Activated CD4-positive, alpha-beta T cell treated with anti-CD3 and anti-CD28 coated beads, Interleukin-2, Interleukin-4, amounts not matched to agents 100 ng/mL and 50 ng/mL, durations not matched to agents 16 hours and 8 hours (primary cell): ENCODE results near the gene CCDC7.
A peak's percentile ranks its signal among the peaks of the same experiment; 100 is the strongest.
"Not testable (repeated sequence)": the region's sequence is repeated elsewhere in the genome, so short reads cannot be mapped to it uniquely, and the experiment has no call there.

Experiments
- DNase-seq: peaks from one replicate; pipeline ENCODE4 v3.0.0-alpha.2; 2020; ENCODE audit warnings: low spot score

The CCDC7 gene

DNA sequence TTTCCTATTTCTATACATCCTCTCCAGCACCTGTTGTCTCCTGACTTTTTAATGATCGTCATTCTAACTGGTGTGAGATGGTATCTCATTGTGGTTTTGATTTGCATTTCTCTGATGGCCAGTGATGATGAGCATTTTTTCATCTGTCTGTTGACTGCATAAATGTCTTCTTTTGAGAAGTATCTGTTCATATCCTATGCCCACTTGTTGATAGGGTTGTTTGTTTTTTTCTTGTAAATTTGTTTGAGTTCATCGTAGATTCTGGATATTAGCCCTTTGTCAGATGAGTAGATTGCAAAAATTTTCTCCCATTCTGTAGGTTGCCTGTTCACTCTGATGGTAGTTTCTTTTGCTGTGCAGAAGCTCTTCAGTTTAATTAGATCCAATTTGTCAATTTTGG lies 253.7 kb downstream of the CCDC7 start:
- not testable (repeated sequence) for DNase-seq

DNA sequence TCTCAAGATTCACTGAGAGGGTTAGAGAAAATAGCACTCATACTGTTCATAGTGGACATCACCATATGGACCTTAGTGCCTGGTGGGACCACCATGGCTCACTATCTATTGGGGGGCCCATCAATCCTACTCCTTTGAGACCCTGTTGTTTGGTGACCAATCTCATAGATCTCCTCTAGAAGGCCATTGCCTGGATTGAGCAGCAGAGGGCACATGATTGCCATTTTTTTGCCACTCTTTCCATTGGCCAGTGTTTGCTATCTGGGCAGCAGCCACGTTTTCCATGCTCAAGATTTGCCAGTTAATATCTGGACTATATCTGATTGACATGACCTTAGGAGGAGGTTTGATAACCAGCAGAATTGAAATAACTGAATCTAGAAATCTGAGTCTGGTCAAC lies 267.6 kb downstream of the CCDC7 start:
- no peak for DNase-seq

DNA sequence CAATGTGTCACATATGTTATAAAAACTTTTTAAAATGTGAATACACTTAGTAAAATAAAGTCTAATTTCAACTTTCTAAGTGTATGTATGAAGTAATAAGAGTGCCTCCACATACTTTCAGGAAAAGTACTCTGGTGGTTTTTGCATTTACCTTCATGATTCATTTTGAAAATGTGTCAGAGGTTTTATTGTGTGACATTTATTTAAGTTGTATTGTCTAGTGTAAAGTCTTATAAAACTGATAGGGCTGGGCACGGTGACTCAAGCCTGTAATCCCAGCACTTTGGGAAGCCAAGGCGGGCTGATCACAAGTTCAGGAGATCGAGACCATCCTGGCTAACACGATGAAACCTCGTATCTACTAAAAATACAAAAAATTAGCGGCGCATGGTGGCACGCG lies 285.6 kb downstream of the CCDC7 start:
- peak; percentile 4 for DNase-seq

DNA sequence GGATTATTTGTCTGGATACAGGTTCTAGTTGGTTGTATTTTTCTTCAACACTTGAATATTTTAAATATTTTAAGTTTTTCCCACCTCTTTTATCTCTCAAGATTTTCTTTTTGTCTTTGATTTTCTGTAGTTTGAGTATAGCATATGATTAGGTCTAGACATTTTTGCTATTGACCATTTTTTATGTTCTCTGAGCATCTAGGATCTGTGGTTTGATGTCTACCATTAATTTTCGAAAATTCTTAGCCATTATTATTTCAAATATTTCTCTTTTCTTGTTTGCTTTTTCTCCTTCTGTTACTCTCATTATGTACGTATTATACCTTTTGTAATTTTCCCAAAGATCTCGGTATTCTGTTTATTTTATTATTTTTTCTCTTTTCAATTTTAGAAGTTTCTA lies 293.0 kb downstream of the CCDC7 start:
- no peak for DNase-seq

DNA sequence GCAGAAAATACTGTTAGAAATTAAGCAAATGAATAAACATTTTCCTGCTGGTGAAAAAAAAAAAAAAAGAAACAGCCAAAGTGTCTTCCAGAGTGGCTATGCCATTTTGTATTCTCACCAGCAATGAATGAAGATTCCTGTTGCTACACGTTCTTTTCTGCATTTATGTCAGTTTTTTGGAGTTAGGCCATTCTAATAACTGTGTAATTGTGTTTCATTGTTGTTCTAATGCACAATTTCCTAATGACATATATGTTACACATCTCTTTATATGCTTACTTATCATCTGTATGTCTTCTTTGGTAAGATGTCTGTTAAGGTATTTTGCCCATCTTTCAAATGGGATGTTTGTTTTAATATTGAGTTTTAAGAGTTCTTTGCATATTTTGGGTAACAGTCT lies 298.4 kb downstream of the CCDC7 start:
- DNase-seq, result no peak

DNA sequence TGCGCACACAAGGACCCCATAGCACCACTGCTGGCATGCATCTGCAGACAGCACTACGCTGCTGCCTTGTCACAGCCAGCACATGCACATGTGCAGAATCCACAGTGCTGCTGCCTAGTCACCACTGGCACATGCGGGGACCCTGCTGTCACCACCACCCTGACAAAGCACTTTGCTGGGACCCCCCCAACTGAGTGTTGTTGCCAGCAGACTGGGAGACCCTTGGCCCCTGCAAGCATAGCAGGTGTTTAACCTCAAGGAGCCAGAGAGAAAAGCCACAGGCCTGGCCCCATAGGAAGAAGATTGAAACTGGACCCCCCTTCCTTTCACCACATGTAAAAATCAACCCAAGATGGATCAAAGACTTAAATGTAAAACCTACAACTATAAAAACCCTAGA lies 300.9 kb downstream of the CCDC7 start:
- no peak for DNase-seq

DNA sequence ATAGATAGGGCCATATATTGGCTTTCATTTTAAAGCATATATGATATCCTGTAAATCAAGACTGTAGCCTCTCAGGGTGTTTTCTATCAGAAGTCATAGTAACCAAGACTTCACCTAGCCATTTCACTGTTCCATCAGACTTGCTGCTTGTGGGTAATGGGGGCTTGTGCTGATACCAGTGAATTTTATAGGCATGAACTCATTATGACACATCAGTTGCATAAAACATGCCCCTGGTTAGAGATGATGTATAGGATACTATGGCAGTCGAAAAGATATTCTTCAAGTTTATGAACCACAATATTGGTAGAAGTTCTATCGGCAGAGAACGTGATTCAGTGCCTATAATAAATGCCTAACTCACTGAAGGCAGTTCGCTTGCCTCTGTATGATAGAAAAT lies 305.6 kb downstream of the CCDC7 start:
- no peak for DNase-seq

DNA sequence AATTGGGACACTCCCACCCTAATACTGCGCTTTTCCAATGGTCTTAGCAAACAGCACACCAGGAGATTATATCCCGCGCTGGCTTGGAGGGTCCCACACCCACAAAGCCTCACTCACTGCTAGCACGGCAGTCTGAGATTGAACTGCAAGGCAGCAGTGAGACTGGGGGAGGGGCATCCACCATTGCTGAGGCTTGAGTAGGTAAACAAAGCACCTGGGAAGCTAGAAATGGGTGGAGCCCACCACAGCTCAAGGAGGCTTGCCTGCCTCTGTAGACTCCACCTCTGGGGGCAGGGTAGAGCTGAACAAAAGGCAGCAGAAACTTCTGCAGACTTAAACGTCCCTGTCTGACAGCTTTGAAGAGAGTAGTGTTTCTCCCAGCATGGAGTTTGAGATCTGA lies 309.0 kb downstream of the CCDC7 start:
- DNase-seq, result not testable (repeated sequence)

DNA sequence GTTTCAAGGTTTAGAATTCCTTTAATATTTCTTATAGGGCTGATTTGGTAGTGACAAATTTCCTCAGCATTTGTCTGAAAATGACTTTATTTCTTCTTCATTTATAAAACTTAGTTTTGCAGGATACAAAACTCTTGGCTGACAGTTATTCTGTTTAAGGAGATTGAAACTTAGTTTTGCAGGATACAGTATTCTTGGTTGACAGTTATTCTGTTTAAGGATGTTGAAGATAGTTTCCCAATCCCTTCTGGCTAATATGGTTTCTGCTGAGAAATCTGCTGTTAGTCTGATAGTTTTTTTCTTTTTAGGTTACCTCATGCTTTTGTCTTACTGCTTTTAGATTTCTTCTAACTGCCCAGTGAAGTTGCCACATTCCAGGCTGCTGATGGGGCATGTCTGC lies 325.3 kb downstream of the CCDC7 start:
- no peak for DNase-seq

DNA sequence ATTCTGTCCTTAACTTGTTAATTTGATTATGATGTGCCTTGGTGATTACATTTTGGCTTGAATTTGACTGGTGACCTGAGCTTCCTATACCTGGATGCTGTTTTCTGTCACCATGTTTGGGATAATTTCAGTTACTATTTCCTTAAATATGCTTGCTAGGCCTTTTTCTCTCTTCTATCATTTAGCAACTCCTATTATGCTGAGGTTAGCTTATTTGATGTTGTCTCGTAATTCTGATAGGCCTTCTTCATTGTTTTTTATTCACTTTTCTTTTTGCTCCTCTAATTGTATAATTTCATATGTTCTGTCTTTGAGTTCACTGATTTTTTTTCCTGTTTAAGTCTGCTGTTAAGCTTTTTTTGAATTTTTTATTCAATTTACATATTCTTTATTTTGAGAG lies 327.2 kb downstream of the CCDC7 start:
- no peak for DNase-seq

DNA sequence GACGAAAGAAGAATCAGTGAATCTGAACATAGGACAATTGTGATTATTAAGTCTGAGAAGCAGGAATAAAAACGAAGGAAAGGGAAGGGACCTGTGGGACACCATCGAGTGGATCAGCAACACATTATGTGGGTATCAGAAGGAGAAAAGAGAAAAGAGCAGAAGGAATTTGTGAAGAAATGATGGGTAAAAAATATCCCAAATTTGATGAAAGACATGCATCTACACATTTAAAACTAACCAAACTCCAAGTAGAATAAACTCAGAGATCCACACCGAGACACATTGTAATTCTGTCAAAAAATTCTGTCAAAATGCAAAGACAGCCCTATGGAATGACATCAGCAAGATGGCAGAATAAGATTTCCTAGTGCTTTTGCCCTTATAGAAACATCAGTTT lies 341.0 kb downstream of the CCDC7 start:
- no peak for DNase-seq

DNA sequence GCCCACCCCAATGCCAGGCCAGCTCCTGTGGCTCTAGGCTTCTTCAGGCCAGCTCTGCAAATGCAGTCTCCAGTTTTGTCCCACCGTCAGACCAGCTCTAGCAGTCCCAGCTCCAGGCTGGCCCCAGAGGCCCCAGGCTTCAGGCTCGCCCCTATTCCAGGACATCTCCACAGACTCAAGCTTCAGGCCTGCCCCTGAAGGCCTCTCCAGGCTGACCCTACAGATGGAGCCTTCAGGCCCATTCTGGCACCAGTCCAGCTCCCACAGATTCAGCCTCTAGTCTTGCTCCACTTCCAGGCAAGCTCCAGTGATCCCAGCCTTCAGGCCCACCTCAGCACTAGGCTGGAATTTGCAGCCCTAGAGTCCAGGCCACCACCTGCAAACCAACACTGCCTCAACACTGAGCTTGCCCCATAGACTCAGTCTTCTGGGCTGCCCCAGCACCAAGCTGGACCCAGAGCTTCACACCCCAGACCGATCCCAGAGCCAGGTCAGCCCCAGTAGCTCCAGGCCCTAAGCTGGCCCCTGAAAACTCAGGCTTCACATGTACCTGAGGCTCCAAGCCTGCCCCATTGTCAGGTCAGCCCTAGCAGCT lies 341.8 kb downstream of the CCDC7 start:
- DNase-seq, result no peak

DNA sequence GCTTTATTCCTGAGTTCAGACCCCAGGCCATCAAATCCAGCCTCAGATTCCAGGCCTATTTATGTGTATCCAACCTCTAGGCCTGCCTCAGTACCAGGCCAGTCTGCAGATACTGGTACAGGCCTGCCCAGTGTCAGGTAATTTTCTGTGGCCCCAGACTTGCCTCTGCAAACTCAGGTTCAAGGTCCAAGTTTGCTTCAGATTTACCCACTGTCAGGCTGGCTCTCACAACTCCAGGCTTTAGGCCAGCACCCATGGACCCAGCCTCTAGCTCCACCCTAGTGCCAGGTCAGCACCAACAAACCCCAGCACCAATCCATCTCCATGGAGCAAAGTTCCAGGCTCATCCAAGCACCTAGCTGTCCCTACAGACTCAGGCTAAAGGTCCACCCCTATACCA lies 342.4 kb downstream of the CCDC7 start:
- no peak for DNase-seq

DNA sequence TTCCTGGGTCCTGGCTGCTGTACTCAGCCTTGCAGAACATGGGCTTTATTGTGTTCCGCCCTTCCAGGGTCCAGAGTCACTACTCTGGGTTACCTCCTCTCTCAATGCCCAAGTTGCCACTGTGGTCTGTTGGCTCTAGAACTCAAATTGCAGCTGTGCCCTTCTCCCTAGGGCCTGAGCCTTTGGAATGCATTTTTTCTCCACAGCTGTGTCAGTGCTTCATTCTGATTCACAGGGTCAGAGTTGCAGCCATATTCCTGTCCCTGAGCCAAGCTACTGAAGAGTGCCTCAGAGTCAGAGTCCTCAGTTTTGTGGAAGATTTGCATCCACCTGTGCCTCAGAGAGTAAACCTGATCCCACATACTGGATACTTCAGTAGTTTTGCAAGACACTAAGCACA lies 344.5 kb downstream of the CCDC7 start:
- DNase-seq, result no peak

DNA sequence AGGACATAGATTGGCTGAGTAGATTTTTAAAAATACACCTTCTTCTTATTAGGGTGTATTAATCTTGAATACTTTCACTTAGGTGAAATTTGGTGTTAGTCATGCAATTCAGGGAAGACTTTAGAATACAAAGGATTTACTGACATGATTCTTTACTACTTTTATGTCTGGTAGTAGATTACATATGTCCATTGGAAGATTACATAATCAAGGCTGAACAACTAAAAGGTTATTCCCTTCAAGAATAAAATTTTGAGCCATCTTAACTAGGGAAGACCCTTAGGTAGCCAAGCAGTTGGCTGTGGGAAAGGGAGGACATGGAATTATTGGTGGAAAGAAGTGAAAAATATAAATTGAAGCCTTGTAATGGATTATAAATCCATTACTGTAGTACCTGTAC lies 347.1 kb downstream of the CCDC7 start:
- DNase-seq, result no peak

DNA sequence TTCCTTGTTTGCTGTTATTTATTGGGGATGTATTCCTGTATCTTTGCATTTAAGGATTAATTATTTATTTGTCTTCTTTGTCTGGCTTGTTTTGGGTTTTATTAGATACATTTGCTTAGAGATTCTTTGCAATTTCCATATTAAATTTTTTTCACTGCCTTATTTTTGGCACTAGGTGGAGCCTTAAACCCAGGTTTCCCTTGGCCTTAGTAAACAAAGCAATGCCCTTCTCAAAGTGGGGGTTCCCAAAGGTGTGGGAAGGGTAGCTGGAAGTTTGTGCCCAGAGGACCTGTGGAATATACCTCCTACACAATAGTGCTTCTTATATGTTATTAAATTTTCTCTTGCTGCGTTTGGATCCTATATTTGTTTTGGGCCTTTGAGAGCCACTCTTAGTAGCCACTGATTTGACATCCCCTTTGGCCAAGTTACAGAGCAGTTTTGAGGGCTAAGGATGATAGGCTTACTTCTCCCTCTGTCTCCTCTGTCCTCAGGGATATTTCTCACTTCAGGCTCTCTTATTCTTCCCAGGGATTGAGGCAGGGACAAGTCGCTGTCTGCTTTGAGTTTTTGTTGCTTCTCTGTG lies 349.8 kb downstream of the CCDC7 start:
- DNase-seq, result peak; percentile 30

DNA sequence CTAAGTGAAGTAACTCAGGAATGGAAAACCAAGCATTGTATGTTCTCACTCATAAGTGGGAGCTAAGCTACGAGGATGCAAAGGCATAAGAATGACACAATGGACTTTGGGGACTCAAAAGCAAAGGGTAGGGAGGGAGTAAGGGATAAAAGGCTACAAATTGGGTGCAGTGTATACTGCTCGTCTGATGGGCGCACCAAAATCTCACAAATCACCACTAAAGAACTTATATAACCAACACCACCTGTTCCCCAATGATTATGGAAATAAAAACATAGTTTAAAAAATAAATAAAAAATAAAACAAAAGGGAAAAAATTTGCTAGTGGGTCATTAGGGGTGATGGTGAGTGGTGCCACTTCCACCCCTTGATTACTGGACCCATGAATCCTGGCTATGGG lies 351.5 kb downstream of the CCDC7 start:
- DNase-seq, result not testable (repeated sequence)

DNA sequence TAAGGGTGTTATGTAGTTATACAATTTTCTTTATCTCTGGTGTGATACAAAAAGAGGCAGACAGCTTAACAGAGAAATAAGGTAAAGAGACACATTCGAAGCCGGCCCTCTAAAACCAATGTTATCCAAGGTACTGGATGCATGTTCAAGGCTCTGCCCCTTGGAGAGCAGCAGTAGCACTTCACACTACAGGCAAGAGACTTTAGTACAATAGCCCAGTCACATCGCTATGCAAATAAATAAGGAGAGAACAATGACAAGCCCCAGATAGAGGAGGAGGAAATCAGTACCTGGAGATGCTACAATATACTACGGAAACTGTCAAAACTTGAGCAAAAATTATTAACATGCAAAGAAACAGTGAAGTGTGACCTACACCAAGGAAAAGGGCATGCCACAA lies 401.0 kb downstream of the CCDC7 start:
- DNase-seq, result no peak

DNA sequence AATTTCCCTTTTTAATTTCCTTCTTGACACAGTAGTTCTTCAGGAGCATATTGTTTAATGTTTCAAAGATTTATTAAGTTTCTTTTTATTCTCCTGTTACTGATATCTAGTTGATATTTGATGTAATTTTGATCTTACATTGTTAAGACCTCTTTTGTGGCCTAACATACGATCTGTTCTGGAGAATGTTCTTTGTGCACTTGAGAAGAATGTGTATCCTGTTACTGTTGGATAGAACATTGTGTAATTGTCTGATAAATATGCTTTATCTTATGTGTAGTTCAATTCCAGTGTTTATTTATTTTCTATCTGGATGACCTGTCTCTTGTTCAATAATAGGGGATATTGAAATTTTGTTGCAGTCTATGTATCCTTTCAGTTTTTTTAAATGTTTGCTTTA lies 405.4 kb downstream of the CCDC7 start:
- no peak for DNase-seq

DNA sequence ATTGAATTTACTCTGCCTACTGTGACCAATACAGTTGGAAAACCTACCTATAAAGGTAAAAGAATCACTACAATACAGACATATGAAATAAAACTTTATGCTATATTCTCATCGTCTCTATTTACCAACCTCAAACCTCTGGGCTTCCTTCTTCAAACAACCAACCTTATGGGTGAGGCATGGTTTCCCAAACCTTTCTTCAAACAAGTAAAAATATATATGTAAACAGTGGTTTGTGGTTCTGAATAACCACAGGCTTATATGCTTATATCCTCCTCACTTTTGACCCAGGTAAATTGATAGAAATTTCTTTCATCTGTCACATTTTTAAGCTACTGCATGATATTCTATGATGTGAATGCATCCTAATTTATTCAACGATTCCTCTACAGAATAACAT lies 408.5 kb downstream of the CCDC7 start:
- DNase-seq, result no peak

DNA sequence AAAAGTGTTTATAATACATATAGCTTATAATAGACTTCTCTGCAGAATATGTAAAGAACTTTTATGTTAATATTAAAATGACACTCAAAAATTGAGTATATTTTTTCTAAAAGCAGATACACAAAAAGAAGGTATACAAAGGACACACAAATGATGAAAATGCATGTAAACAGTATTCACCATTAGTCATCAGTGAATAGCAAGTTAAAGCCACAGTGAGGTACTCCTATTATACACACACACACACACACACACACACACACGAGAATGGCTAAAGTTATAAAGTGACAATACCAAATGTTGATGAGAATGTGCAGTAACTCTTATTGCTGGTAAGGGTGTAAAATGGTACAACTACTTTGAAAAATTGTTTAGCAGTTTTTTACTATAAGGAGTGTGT lies 419.2 kb downstream of the CCDC7 start:
- no peak for DNase-seq

DNA sequence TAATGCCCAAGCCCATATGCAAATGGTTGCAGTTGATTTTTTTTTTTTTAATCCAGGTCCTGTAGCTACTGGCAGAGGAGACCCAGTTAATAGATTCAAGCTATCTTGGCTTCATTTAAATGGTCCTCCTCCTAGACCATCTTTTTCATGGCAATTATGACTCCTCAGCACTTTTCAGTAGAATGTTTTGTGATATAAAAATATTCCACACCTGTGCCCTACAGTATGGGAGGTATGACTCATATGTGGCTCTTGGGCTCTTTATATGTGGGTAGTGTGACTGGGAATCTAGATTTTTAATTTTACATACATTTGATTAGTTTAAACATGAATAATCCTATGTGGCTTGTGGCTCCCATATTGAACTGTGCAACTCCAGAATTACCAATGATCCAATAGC lies 432.0 kb downstream of the CCDC7 start:
- DNase-seq, result no peak

DNA sequence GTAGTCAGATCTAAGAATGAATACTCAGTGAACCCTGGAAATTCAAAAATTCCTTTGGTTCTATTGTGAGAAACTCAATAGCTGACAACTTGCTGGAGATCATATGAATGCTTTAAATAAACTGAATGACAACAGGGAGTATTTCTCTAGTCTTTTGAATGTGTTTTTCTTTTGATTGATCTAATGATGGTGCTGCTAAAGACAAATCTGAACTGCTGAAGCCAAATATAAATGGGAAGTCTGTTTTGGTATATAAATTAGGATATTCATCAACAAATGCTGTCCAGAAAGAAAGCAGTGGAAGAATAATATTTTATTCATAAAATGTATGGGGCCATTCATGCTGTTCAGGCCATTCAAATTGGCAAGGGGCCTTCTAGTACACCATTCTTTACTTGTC lies 432.7 kb downstream of the CCDC7 start:
- no peak for DNase-seq

DNA sequence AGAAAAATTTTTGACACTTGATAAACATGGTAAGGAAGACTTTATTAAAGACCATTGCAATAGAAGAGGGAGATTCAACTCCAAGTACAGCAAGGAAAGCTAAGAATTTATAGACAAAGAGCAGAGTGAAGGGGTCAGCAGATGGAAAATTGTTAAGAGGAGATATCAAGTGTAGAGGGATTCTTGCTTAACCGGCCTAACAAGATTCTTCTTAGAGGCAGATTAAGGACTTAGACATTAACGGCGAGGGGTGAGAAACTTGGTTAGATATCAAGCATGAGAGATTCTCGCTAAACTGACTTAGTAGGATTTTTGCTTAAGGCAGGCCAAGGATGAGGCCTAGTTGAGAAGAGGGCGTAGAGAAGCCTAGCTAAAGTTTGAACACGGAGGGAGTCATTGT lies 436.1 kb downstream of the CCDC7 start:
- DNase-seq, result no peak

DNA sequence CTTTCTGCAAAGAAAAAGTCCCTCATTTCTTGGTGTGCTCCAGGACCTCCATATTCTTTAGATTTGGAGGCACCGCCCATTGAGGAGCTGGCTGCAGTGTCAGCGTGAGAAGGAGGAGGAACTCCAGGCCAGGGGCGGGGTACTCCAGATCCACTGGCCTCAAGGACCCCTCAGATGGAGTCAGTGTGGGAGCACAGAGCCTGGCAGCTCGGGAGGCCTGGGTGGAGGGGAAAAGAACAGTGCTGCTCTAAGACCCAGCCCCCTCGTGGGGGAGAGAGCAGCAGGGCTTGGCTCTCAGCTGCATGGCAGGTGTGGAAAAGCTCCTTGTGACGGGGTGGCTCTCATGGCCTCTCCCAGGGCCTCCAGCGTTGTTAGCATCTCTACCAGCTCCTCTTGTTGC lies 441.5 kb downstream of the CCDC7 start:
- no peak for DNase-seq
